GM19438 (cell line): ENCODE data around the gene ZNF319.

Experiments
- ATAC-seq: cut with Tn5 transposase; IDR thresholded peaks from one replicate; pipeline ENCODE4 v1.9.1; 2021; ENCODE audit warnings: low read depth; ENCODE audit not compliant: unreplicated experiment

The ZNF319 gene

DNA sequence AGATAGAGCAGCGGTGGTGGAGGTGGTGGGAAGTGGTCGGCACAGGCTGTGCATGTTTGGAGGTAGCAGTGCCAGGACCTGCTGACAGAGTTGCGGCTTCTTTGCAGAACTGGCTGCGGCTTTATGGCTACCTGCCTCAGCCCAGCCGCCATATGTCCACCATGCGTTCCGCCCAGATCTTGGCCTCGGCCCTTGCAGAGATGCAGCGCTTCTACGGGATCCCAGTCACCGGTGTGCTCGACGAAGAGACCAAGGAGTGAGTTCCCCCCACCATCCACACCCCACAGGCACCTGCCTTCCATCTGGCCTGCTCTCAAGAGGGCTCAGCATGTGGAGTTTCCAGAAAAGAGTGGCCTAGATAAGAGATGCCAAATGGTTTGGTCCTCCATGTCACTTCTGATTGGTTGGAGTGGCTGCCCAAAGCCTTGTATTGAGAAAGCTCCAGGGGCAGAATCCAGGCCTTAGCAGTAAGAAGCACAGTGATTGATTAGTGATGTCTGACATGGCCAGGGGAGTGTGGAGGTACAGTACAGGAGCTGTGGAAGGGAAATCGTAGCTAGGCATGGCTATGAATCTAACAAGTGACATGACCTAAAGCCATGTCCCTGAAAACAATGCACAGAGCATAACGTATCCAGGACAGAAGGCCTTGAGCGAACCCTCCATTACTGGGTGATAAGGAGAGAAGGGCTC lies 37.0 kb upstream of the ZNF319 start:
- no peak for ATAC-seq

- no peak for ATAC-seq
Measured at GRCh38 chr16:58036943-58037342, 36.5 kb upstream of the ZNF319 start.

DNA sequence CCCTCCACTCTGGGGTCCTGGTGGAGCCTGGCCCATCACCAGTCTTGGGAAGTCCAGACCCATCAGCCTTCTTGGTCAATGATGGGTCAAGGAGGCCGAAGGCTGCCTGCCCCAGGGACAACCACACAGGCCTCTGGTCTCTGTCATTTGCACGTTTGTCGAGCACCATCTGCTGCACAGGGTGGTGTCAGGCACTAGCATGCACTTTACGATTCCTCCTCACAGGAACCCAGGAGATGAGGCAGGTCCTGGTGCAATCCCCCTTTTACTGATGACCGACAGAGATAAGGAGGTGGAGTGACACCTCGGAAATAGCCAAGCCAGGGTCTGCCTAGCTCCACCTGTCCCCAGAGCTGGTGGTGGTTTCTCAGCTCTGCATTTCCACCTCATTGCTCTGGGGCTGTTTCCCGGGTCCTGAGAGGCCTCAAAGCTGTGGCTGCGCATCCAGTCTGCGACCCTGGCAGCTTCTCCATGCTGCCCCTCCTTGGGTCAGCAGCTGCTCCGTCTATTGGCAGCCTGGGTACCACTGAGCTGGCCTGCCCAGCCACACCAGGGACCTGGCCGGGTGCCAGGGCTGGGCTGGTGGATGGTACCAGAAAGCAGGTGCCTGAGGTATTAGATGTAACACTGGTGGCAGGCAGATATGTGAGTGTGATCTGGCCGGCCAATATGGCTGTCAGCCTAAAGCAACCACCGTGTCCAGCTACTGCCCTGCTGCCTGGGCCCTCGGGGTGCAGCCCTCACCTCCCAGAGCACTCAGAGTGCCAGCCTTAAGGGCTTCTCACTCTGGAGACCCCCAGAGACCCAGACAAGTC lies 35.1 kb upstream of the ZNF319 start:
- ATAC-seq, result no peak

DNA sequence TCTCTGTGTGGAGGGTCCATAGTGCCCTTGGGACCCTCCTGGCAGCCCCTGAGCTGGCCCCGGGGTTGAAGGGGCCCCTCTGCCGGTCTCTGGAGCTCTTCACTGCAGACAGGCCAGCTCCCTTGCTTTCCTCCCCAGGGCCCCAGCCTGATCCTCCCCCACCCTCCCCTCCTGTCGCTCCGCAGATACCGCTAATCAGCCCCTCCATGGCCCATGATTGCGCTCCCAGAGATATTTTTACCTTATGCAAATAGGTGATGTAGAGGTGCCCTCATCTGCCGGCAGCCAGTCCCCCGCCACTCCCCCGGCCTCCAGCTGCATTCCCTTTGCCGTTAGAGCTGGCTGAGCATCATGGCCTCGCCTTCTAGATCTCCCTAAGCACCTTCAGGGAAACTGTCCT lies 34.3 kb upstream of the ZNF319 start:
- ATAC-seq, result no peak

DNA sequence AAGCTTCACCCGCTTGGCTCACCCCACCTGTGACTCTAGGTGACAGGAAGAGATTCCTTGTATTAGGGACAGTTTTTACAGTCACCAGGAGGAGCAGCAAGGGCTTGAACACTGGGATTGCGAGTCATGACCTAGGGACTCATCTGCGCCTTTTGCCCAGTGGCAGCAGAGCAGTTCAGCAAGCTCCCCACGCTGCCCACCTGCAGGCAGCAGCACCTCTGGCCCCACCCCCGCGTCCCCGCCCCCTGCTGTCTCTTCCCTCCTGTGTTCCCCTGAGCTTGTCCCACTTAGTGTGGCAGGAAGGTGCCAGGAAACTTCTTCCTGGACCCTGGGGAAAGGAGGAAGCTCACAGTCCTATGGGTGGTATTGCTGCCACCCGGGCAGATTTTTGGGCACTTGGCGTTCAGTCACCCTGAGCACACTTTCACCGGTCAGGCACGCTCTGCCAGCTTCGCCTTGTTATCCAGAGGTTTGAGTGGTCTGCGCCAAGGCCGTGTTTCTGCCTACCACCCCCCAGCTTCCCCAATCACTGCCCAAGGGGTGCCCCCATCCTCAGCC lies 33.7 kb upstream of the ZNF319 start:
- no peak for ATAC-seq

GRCh38 chr16:58032710-58033293 lies 32.3 kb upstream of the ZNF319 start:
- ATAC-seq, result no peak

- no peak for ATAC-seq
Measured at GRCh38 chr16:58031016-58031800, 30.7 kb upstream of the ZNF319 start.

- ATAC-seq, result no peak
Measured at GRCh38 chr16:58030136-58030840, 29.8 kb upstream of the ZNF319 start.

- ATAC-seq, result no peak
Measured at GRCh38 chr16:58029410-58029809, 28.9 kb upstream of the ZNF319 start.

GRCh38 chr16:58028541-58029070 lies 28.1 kb upstream of the ZNF319 start:
- no peak for ATAC-seq

DNA sequence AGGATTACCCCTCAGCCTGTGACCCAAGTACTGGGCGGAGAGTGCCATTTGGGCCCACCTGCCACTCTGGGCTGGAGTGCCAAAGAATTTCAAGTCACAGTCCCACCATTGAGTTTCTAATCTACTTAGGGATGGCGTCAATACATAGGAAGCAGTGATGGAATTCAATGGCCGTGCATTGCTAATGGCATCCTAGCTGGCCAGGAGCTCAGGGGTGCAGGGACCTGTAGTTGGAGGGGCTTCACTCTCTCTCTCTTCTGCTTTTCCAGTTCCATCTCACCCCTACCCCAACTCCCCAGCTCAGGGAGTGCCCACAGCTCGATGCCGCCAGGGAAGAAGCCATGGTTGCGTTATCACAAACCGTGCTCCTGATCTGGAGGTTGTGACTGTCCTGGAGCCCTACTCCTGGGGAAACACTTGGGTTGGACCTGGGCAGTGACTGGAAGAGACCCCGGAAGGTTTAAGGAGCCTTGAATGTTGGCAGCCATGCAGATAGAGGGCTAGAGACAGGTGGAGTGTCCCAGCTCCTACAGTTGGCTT lies 27.5 kb upstream of the ZNF319 start:
- no peak for ATAC-seq

GRCh38 chr16:58027161-58027915 lies 26.9 kb upstream of the ZNF319 start:
- no peak for ATAC-seq

GRCh38 chr16:58026705-58027160 lies 26.3 kb upstream of the ZNF319 start:
- no peak for ATAC-seq

DNA sequence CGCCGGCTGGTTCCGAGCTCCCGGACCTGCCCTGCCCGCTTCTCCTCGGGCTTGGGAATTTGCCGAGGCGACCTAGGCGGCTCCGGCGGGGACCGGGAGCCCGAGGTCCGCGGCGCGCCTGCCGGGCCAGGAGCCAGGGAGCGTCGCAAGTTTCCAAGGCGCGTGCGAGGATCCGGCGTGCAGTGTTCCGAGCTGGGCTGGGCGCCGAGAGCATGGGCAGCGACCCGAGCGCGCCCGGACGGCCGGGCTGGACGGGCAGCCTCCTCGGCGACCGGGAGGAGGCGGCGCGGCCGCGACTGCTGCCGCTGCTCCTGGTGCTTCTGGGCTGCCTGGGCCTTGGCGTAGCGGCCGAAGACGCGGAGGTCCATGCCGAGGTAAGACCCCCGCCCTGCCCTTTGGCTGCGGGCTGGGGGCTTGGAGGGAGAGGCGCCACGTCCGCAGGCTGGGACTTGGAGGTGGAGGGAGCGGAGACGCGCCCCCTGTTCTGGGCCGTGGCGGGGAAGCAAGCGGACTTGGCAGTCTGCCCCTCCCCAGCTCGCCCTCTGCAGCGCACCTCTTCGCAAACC lies 25.8 kb upstream of the ZNF319 start:
- peak; percentile 22 for ATAC-seq

- peak; percentile 60 for ATAC-seq
Measured at GRCh38 chr16:58025351-58026138, 25.1 kb upstream of the ZNF319 start, which contains the start of gene MMP15. Gene MMP15, plus strand, starts transcription at chr16:58025754. Its CDS starts 597 bp downstream, at chr16:58026351.

- no peak for ATAC-seq
Measured at GRCh38 chr16:58024486-58025350, 24.2 kb upstream of the ZNF319 start.
